Panc1 (cell line): ENCODE results near the gene RBM45. TPM values are rescaled to one million over a fixed set of nuclear protein-coding genes. Genes with fewer than 3 reads are reported as not detected.
"Not testable (repeated sequence)": the region's sequence is repeated elsewhere in the genome, so short reads cannot be mapped to it uniquely, and the experiment has no call there.

ENCODE experiments used
- ATAC-seq: fragments of 200-7000 bp; cut with Tn5 transposase; 2 replicates; pipeline ENCODE4 v1.9.1; 2020; ENCODE audit warnings: mild to moderate bottlenecking, moderate library complexity
- BruUV-seq: library from RNA; stranded (reverse); fragments of 400-500 nt; replicated peaks from 2 replicates; lab custom pipeline; 2021; lab: Mats Ljungman, UMichigan
- CTCF ChIA-PET: fragments of 300-600 bp; sonication (Branson Sonifier 250); formaldehyde crosslinking; loops from one replicate; lab custom pipeline; 2022; ENCODE audit warnings: antibody characterized with exemption; lab: Charles Lee
- POLR2A ChIA-PET: fragments of 300-600 bp; sonication (Branson Sonifier 250); formaldehyde crosslinking; loops from one replicate; lab custom pipeline; 2022; ENCODE audit warnings: antibody characterized with exemption; lab: Charles Lee
- DNase-seq: peaks from one replicate; pipeline ENCODE4 v3.0.0-alpha.2; 2010; ENCODE audit warnings: low read depth, low spot score
- H3K27ac ChIP-seq: 2 replicates; pipeline ENCODE4 v1.5.1; 2011; ENCODE audit warnings: mild to moderate bottlenecking, low read length, inconsistent platforms
- H3K27me3 ChIP-seq: fragments of 200-500 bp; sonication (Bioruptor generic); 2 replicates; pipeline ENCODE4 v1.6.0; 2014; ENCODE audit warnings: low read length, inconsistent platforms; ENCODE audit not compliant: control insufficient read depth, insufficient read depth
- H3K36me3 ChIP-seq: fragments of 200-500 bp; sonication (Bioruptor generic); 2 replicates; pipeline ENCODE4 v1.5.1; 2014; ENCODE audit warnings: inconsistent platforms, mild to moderate bottlenecking, low read length, moderate library complexity; ENCODE audit not compliant: control insufficient read depth, insufficient read depth
- H3K4me1 ChIP-seq: 2 replicates; pipeline ENCODE4 v1.5.1; 2011; ENCODE audit warnings: inconsistent platforms, mild to moderate bottlenecking, low read length, moderate library complexity; ENCODE audit not compliant: control insufficient read depth, insufficient read depth
- H3K4me3 ChIP-seq, 2 experiments: 2 replicates each; pipeline ENCODE4 v1.5.1; 2011 to 2012; ENCODE audit warnings: low read depth in 2 of 2, low read length in 2 of 2, mild to moderate bottlenecking in 2 of 2, inconsistent platforms in 1 of 2, moderate library complexity in 1 of 2
- H3K9me3 ChIP-seq: fragments of 200-500 bp; sonication (Bioruptor generic); 2 replicates; pipeline ENCODE4 v1.5.1; 2014; ENCODE audit warnings: low read depth, mild to moderate bottlenecking, inconsistent platforms, low read length, moderate library complexity; ENCODE audit not compliant: control insufficient read depth, insufficient read depth
- CTCF ChIP-seq: fragments of 450-650 bp; IDR thresholded peaks from 2 replicates; pipeline ENCODE4 v1.5.1; 2017; ENCODE audit warnings: mild to moderate bottlenecking
- POLR2AphosphoS5 ChIP-seq: IDR thresholded peaks from 2 replicates; pipeline ENCODE4 v1.6.1; 2012; ENCODE audit warnings: mild to moderate bottlenecking, low read depth, low read length, moderate library complexity
- REST ChIP-seq, 2 experiments: IDR thresholded peaks; 2 replicates each; pipeline ENCODE4 v1.6.1; 2011 to 2012; ENCODE audit warnings: low read depth in 2 of 2, control low read depth in 1 of 2, low read length in 1 of 2, mild to moderate bottlenecking in 1 of 2, moderate library complexity in 1 of 2; ENCODE audit not compliant: insufficient read depth in 1 of 2
- SIN3A ChIP-seq: IDR thresholded peaks from 2 replicates; pipeline ENCODE4 v1.6.1; 2012; ENCODE audit warnings: low read depth, mild to moderate bottlenecking, low read length, moderate library complexity, borderline replicate concordance; ENCODE audit not compliant: insufficient read depth
- TCF7L2 ChIP-seq: IDR thresholded peaks from 2 replicates; pipeline ENCODE4 v1.6.1; 2011; ENCODE audit warnings: mild to moderate bottlenecking, low read depth, low read length, inconsistent platforms
- in situ Hi-C: cut with HindIII; loops from 2 replicates; pipeline ENCODE4 v1.10.0; 2016; ENCODE audit warnings: low sequenced_read_pairs, low pct_unique_long_range_greater_than_20kb
- intact Hi-C: fragments of 100-400 bp; cut with micrococcal nuclease; formaldehyde crosslinking; loops from one replicate; pipeline ENCODE4 v1.10.0; 2022; ENCODE audit not compliant: unreplicated experiment
- total RNA-seq: library from RNA; stranded (reverse); gene quantifications from one replicate; pipeline ENCODE4 v1.2.1, GENCODE V29; 2021; ENCODE audit not compliant: unreplicated experiment

The RBM45 gene
- total RNA-seq, 1 experiment from 2014 or later, result 14.1 TPM

- CTCF ChIA-PET, result no interaction called here
- intact Hi-C loops (no loop called here), in situ Hi-C loops (no loop called here)
- ATAC-seq (no peak), DNase-seq (no peak)
- H3K27ac ChIP-seq, result no peak overlapping the region
- peaks cover 12% of the 10 kb centered on the region for H3K27me3 ChIP-seq
- no TSS peak for BruUV-seq
- no peaks in the 10 kb centered on the region for H3K9me3 ChIP-seq
- no peak overlapping the region for H3K4me3 ChIP-seq
- no peak for TF ChIP-seq SIN3A
- no peak for TF ChIP-seq REST (IDR thresholded peaks at IDR 0.05; ENCODE audit: insufficient read depth in 1 of 2, low read depth in 2 of 2, low read length in 1 of 2)
- H3K4me1 ChIP-seq, result peaks cover 5% of the 10 kb centered on the region; the same call in 1 of the 2 replicates
- no peaks in the 10 kb centered on the region for H3K36me3 ChIP-seq
- POLR2A ChIA-PET, result no interaction called here
Measured at GRCh38 chr2:178075006-178075326, 37.3 kb upstream of the RBM45 start.

DNA sequence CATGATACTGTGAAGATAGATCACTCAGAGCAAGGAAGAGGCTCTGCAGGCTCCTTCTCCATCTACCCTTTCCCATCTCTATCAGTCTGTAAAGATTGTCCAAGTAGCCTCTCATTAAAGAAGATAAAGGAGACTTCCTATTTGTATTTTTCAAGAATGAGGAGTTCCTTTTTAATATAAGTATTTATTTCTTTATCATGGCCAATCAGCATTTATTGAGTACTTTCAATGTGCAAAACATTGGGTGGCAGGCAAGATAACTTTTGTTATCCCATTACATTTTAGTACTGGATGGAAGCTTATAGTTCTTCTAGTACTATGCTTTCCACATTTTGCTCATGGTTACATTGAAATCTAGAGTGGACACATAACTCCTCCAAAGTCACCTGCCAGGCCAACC is 36.1 kb upstream of the RBM45 start:
- ChIA-PET CTCF (no interaction called here), POLR2A (no interaction called here)
- no peak overlapping the region for H3K27ac ChIP-seq
- peaks cover 12% of the 10 kb centered on the region for H3K27me3 ChIP-seq
- no peak for TF ChIP-seq POLR2AphosphoS5
- TF ChIP-seq REST (IDR thresholded peaks at IDR 0.05; ENCODE audit: insufficient read depth in 1 of 2, low read depth in 2 of 2, low read length in 1 of 2), result no peak
- no peak for TF ChIP-seq CTCF
- no peak for TF ChIP-seq TCF7L2
- TF ChIP-seq SIN3A, result no peak
- DNase-seq (no peak), ATAC-seq (no peak)
- in situ Hi-C loops (no loop called here), intact Hi-C loops (no loop called here)
- no peaks in the 10 kb centered on the region for H3K9me3 ChIP-seq
- no TSS peak for BruUV-seq
- peaks cover 5% of the 10 kb centered on the region; the same call in 1 of the 2 replicates for H3K4me1 ChIP-seq
- no peak overlapping the region for H3K4me3 ChIP-seq
- no peaks in the 10 kb centered on the region for H3K36me3 ChIP-seq

DNA sequence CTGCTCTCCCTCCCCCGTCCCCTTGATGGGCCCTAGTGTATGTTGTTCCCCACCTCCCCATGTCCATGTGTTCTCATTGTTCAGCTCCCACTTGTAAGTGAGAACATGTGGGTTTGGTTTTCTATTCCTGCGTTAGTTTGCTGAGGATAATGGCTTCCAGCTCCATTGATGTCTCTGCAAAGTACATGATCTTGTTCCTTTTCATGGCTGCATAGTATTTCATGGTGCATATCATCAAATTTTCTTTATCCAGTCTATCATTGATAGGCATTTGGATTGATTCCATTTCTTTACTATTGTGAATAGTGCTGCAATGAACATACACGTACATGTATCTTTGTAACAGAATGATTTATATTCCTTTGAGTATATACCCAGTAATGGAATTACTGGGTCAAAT is 33.0 kb upstream of the RBM45 start:
- DNase-seq, H3K4me1 ChIP-seq, CTCF ChIA-PET, ATAC-seq, intact Hi-C loops, H3K27me3 ChIP-seq, H3K4me3 ChIP-seq, H3K9me3 ChIP-seq, BruUV-seq, H3K27ac ChIP-seq, POLR2A ChIA-PET, in situ Hi-C loops, H3K36me3 ChIP-seq: not testable (repeated sequence)
